Measurements from ENCODE around the gene CRAMP1.
A peak's percentile ranks its signal among the peaks of the same experiment; 100 is the strongest.

CRAMP1 gene

DNA sequence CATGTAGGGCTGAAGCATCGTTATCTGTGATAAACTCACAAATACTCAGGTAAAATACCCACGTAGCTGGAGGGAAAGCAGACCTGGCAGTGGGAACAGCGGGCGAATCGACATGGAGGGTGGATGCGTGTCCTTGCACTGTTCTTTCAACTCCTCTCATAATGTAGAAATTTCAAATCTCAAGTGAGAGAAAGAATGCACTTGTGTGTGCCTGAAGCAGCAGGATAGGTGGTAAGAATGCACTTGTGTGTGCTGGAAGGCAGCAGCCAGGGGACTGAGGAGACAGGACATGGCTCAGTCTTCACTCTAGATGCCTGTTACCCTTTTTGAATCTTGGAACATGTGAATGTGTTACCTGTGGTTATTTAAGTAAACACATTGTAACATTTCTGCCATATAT lies 10.7 kb upstream of the CRAMP1 start:
- no peak for DNase-seq (ENCODE audit: low read depth)

DNA sequence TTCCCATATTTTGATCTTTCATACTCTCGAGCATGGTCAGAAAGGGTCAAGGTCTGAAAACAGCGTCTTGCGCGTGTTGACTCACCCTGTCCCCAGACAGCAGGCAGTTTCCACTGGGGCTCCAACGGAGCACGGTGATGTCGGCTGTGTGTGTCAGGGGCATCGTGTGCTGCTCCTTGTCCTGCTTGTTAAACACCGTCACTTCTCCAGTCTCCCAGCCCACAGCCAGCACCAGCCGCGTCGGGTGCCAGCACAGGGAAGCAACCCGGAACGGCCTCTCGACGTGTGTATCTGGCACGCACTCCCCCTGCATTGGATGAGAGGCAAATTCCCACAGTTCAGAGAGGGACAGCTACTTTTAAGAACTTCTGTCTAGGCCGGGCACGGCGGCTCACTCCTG lies 9.9 kb upstream of the CRAMP1 start:
- no peak for DNase-seq (ENCODE audit: low read depth)

DNA sequence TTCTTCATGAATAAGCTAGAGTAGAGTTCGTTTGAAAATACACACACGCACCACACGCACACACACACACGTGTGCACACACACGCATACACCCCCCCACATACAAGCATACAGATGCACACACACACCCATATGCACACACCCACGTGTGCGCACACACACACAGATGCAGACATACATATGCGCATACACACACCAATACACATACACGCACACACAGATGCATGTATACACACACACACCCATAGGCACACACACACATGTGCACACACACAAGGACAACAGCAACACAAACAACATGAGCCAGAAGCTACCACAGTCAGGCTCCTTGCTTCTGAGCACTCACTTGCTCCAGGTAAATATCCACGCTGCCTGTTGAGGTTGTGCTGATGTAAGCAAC lies 5.4 kb upstream of the CRAMP1 start:
- no peak for DNase-seq (ENCODE audit: low read depth)

DNA sequence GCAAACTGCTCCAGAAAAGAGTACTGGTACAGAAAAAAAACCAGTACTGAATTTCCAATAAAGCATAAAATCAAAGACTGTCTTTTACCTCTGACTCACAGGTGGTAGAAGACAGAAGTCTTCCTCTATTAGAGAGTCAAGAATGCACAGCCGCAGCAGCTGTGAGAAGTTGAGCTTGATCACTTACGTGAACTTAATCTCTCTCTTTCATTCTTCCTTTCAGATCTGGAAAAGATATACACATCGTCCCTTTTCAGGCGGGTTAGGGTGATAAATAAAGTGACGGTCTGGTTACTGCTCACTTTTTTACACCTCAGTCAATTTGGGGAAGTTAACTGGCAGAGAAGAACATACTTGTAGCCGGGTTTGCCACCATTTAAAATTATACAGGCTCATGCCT lies 4.2 kb upstream of the CRAMP1 start:
- DNase-seq (ENCODE audit: low read depth): no peak

DNA sequence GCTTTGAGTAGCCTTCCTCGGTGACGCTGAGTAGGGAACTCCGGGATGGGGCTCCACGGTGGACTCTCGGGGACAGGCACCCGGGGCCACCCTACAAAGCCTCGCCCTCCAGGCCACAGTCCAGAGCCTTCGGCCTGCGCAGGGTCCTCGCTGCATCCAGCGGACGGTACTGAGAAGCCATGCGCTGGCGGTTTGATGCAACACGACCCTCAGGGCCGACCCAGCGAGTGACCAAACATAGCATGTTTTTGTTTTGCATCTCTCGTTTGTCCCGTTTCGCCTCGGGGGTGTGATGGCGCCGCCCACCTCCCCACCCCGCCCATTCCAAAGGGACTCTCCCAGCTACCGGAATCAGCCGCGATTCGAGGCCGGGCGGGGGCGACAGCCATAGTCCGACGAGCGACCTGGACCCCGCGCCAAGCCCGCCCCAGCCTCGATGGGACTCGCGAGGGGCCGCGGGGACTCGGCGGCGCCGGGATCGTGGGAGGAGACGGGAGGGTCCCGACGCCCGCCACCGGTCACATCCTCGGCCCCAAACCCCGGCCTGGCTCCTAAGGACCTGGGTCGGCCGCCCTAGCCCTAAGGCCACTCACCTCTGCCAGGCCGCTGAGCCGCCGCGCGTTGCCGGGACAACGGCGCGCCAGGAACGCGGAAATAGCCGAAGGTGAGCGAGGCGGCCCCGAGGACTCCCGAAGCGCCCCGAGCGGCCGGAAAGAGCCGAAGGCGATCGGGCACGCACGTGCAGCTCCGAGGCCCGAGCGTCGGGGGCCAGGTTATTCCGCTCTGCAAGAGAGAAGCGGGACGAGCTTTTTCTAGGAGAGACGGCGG lies 1.9 kb upstream of the CRAMP1 start:
- peak; percentile 83 for DNase-seq (ENCODE audit: low read depth)

DNA sequence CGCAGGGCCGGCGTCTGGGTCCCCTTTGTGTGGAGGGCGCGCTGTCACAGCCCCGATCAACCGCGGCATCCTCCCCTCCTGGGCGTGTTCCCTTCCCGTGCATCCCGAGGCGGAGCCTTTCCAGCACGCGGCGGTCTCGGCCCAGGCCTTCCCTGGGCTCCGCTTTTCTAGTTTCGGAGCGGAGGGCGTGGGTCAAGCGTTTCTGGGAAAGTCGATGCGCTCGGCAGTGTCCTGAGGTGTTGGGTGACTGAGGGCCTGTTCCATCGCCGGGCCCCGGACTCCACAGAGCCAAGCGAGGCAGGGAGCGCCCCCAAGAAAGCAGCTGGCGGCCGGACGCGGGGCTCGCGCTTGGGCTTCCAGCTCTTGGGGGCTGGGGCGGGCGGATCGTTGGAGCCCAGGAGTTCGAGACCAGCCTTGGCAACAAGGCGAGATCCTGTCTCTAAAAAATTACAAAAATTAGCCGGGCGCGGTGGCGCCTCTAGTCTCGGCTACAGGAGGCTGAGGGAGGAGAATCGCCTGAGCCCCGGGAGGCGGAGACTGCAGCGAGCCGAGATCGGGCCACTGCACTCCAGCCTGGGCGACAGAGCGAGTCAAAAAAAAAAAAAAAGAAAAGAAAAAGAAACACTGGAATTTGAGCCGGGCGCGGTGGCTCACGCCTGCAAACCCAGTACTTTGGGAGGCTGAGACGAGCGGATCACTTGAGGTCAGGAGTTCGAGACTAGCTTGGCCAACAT lies 1.1 kb upstream of the CRAMP1 start:
- DNase-seq (ENCODE audit: low read depth): no peak

DNA sequence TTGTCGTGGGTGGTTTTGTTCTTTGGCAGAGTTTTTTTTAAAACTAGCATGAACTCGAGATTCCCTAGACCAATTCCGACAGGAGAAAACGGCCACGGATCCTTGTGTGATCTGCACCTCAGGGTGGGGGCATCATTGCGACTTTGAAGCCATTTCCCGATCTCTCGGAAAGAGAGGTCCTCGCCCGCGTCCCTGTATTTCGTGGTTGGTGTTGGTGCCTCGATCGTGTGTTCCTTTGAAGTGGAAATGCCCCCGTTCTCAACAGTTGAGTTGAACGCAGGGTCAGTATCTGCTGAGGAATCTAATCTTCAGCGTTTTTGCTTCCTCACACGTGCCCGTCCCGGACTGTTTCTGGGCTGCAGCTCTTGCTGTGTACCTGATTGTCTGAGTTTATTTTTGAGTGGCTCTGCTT lies 1.1 kb downstream of the CRAMP1 start:
- no peak for DNase-seq (ENCODE audit: low read depth)

DNA sequence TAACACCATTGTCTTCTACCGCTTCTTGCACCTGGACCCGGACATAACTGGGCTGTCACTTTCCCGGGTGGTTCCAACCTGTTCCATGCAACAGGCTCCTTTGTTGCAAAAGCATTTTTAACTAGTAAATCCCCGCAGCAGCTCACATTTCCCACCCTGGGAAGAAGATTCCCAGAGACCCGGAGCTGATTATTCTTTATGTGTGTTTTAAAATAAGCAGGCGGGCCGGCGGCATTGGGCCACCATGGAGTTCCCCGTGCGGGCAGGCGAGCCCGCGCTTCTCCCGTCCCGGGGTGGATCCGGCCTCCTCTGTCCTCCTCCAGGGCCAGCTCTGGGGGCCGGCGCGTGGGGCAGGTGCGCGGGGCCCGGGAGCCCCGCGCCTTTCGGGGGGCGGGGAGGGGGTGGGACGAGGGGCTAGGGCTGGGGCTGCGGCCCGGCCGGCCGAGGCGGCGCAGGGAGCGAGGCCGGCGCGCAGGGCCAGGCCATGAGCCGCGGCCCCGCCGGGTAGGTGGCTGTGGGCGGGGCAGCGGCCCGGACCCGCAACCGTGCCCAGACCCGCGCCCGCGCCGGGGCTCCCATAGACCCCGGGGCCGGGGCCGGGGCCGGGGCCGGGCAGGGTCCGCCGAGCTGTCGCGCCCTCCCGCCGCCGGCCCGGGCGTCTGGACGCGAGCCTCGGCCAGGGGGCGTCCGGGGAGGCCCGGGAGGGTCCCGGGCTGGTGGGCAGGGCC lies 1.7 kb downstream of the CRAMP1 start:
- DNase-seq (ENCODE audit: low read depth): no peak

DNA sequence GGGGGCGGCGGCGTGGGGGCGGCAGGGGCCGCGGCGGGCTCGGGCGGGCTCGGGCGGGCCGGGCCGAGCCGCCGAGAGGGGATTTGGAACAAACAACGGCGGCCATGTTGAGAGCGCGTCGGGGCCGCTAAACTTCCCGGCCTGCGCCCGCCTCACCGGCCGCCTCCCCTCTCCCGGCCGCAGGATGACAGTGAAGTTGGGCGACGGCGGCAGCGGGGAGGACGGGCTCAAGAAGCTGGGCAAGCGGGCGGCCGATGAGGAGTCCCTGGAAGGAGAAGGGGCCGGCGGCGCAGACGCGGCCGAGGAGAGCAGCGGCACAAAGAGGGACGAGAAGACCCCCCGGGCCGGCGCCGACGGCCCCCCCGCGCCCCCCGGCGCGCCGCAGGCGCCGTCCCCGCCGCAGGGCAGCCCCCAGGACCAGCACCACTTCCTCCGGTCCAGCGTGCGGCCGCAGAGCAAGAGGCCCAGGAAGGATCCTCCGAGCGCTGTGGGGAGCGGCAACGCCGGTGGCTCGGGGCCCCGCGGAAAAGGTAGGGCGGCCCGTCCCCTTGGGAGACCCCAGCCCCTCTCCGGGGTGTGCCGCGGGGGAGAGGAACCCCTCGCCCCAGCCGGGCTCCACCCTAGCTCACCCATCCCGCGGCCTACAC lies 2.4 kb downstream of the CRAMP1 start:
- DNase-seq (ENCODE audit: low read depth): no peak

DNA sequence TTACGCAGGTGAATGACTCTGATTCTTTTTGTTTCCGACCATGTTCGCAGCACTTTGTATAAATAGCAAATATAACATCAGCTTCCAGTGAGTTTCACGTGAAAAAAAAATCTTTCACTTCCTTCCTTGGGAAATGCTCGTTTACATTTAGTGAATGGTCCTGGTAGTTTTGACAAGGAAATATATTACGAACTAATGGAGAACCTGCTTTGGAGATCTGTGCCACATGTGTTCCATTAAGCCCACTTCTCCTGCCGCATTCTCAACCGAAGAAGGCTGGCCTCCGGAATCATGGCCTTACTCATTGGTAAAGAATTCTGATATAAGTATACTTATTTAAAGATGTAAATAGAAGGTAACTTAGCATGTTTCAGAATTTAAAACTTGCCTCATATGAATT lies 3.6 kb downstream of the CRAMP1 start:
- DNase-seq (ENCODE audit: low read depth): no peak

DNA sequence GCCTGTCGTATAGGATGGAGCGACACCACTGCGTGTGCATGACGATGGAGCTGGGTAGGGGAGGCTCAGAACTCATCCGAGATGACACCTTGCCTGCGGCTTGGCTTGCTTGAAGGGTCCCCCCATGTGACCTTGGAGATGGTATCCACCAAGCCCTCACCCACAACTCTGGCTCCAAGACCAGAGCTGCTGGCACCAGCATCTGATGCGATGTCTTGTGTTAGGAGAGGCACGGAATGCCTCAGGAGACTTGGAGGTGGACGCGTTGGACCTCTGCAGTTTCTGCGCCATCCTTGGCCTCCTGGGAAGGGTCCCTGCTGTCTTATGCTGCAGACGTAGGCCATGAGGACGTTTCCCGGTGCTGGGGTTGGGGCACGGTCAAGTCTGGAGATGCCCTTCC lies 7.8 kb downstream of the CRAMP1 start:
- no peak for DNase-seq (ENCODE audit: low read depth)

DNA sequence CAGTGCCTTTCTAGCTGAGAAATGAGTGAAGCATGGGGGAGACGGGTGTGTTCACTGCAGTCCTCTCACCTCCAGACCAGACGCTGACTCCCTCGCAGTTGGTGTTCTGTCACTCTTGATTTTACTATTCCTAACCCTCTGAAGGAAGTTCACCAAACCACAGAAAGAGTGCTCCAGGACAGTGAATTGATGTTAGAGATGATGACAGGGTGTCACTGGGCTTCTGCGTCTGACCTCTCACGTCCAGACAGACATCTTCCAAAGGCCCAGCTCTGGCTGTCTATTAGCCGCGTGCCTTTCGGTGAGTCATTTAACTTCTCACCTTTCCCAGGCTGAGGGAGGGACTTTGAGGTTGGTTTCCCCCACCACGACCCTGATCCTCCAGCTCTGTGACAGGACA lies 8.2 kb downstream of the CRAMP1 start:
- DNase-seq (ENCODE audit: low read depth): no peak

DNA sequence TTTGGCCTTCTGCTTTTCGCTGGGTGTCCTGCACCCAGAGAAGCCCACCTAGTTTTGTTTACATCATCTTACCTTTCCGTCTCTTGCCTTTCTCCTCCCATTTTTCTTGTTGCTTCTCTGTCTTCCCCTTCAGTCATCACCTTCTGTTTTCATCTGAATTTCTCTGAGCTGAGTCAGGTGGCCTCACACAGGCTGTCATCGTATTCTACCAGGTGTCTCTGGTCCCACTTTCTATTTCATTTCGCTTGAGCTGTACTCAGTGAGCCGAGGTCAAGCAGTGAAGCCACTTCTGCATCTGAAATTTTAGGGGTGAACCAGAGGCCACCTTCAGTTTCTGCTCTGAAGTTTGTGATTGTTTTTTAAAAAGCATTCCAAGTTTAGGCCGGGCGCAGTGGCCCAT lies 9.7 kb downstream of the CRAMP1 start:
- DNase-seq (ENCODE audit: low read depth): no peak

DNA sequence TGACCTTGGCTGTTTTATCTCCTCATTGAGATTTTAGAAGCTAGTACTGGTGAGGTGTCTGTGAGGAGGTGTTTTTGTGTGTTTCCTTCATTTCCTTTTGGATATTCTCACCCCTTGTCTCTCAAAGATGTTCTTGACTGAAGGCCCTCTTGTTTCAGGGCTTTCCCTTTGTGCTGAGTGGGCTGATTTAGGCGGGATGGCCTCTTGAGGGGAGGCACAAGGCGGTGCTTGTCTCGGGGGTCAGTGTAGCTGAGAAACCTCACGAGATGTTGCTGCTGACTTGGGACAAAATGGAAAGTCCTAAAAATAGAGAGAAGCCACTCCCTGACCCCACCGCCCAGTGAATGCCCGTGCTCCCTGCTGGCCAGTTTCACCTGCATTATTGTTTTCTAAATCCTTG lies 14.2 kb downstream of the CRAMP1 start:
- no peak for DNase-seq (ENCODE audit: low read depth)

DNA sequence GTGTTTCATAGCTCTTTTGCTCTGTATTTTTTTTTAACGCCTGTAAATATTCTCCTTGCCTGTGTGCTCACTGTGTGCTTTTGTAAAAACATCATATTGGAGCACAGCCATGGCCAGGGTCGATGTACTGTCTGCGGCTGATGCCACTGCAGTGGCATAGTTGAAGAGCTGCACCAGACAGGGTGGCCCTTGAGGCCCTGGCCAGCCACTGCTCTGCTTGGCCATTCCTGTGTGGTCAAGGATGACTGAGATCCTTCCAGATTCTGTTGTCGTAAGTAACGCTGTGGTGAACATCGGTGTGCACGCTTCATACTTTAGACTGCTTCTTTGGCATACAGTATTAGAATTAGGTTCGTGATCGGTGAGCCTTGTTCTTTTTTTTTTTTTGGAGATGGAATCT lies 14.6 kb downstream of the CRAMP1 start:
- no peak for DNase-seq (ENCODE audit: low read depth)

DNA sequence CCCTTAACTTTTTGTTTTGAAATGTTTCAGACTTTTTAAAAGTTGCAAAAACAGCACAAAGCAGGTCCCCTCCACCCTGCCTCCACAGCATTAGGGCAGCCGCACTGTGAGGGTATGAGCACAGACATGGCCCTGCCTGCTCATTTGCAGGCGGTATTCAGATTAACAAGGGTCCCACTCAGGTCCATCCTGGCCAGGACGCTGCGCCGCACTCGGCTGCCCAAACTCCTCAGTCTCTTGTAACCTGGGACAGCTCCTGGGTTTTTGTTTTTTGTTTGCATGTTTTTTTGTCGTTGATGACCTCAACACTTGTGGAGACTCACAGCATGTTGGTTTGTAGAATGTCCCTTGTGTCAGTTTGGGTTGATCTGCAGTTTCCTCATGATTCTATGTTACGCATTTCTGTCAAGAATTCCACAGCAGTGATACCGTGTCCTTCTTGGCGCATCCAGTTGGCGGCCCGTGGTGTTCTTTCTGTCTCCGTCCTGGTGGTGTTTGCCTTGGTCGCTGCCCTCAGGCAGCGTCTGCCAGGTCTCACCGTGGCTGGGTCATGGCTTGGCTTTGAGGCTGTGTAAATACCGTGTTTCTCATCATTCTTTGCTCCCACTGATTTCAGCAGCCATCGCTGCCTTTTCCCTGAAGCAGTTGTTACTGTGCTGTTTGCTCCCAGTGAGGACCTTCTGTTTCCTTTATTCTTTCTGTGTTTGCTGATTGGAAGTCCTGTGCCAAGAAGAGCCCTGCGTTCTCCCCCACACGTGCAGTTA lies 18.5 kb downstream of the CRAMP1 start:
- no peak for DNase-seq (ENCODE audit: low read depth)

DNA sequence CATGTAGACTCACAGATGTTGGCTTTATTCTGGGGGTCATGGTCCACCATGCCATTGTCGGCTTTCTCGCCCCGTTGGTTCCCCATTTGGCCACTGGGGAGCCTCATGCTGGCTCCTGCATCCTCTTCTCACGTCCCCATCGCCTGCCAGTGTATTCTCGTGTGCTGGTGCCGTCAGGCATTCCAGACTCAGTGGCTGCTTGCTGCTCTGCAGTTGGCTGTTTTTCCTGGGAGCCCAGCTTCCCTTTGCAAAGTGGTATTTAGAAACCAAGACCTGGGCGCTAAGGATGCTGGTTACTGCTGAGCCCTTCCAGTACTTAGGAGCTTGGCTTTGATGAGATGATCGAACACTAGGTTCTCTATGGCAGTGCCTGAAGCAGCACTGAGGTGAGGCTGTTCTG lies 19.1 kb downstream of the CRAMP1 start:
- DNase-seq (ENCODE audit: low read depth): no peak

DNA sequence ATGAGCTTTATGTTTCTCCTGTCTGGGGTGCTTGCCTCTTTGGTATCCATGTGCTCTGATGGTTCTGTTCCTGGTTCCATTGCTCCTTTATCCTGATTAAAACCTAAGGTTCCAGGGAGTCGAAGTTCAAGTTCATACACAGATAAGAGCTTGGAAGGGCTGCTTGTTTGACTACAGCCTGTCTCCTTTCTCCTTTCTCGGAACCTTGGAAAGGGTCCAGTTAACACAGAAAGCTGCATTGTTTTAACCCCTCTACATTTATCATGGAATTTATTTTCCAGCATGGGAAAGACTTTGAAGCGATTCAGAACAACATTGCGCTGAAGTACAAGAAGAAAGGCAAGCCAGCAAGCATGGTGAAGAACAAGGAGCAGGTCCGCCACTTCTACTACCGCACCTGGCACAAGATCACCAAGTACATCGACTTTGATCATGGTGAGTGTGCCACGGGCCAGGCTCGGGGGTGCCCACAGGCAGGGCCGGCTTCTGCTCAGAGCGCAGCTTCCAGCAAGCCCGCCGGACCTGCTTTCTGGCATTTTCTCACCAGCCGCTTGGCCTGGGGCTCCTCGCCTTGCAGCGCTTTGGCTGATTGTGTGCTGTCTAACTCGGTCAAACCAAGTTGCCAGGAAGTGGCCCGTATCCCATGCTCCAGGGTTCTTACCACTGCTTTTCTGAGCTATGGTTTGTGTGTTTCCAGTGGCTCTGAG lies 19.9 kb downstream of the CRAMP1 start:
- no peak for DNase-seq (ENCODE audit: low read depth)

DNA sequence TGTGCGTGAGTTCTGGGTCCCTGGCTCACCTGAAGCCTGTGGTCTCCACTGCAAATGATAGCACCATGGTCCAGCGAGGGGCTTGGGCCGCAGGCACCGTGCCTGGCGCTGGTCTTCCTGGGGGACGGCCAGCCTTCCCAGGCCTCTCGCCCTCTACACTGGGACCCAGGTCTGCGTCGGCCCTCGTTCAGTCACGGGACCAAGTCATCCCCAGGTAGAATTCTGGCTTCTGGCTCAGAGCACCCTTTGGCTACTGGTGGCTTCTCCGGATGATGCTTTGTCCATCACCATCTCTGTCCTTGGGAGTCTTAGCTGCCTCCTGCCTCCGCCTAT lies 20.4 kb downstream of the CRAMP1 start:
- no peak for DNase-seq (ENCODE audit: low read depth)

DNA sequence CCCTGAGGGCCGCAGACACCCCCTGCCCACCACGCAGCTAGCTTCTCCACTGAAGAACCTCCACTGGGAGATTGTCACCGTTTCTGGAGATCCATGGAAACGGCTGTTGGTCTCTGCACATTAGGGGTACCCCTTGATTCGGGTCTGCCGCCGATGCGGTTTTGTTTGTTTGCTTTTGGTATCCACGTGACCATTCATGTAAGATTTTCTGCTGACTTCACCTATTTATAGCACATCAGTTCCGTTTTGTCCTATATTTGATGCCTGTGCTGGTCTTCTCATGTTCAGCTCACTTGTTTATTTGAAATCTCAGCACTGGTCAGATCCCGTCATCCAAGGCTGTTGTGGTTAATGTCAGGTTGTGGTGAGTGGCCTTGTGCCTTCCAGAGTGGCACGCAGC lies 21.1 kb downstream of the CRAMP1 start:
- no peak for DNase-seq (ENCODE audit: low read depth)

DNA sequence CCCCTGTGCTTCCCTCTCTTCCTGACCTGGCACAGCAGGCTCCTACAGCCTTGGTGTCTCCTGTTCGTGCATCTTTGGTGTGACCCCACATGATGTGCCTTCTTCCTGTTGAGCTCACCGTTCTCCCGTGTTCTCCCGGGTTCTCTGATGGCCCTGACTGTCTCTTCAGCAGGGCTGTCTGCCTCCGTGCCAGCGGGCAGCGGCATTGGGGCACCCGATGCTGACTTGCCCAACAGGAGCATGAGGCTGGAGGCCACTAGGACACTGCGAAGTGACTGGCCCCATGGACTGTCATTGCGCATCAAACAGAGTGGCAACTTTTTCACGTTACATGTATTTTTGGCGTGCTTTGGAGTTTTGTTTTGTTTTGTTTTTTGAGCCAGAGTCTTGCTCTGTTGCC lies 22.4 kb downstream of the CRAMP1 start:
- no peak for DNase-seq (ENCODE audit: low read depth)
